ENCODE measurements around the gene RCAN1.

DNA sequence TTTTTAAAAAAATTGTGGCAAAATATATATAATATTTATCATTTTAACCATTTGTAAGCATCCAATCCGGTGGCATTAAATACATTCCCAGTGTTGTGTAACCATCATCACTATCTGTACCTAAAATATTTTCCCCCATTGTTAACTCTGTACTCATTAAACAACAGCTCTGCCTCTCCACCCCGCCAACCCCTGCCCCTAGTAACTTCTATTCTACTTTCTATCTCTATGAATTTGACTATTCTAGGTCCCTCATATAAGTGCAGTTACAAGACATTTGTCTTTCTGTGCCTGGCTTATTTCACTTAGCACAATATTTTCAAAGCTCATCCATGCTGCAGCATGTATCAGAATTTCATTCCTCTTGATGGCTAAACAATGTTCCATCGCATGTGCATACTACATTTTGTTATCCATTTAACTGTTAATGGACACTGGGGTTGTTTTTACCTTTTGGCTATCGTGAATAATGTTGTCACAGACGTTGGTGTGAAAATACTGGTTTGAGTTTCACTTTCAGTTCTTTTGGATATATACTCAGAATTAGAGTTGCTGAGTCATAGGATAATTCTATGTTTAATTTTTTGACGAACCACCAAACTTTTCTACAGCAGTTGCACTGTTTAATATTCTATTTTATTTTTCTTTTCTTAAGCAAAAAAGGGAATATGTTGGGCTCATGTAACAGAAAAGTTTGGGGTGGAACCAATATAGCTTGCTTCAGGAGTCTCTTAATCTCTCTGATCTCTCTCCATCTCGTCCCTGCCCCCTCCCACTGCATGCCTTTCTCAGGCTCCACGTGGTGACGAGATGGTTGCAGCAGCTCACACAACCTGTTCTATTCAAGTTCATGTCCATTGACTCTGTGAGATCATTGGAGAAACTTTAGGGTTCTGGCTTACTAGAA is 25.2 kb upstream of the RCAN1 start:
- no peak for TF ChIP-seq CTCF (IDR thresholded peaks at IDR 0.05)
- TF ChIP-seq ZFX (IDR thresholded peaks at IDR 0.05; ENCODE audit: borderline replicate concordance) = no peak
